ENCODE results near the gene RAI14.

DNA sequence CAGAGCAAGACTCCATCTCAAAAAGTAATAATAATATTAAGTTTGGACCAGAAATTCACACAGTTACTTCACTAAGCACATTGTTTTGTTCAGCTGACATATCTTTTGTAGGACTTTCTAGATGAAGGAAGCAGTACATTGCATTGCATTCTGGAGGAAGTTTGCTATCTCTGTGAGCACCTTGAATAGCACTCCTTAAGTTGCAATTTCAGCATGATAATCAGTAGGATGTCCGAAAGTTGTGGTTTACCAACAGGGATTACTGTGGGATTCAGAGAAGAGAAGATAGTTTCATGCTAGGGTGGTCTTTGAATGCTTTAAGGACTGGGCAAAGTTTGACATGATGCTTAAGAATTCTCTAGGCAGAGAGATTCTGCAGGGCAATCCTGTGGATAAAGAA lies 164.5 kb downstream of the RAI14 start:
- TF ChIP-seq, protein P1, sequence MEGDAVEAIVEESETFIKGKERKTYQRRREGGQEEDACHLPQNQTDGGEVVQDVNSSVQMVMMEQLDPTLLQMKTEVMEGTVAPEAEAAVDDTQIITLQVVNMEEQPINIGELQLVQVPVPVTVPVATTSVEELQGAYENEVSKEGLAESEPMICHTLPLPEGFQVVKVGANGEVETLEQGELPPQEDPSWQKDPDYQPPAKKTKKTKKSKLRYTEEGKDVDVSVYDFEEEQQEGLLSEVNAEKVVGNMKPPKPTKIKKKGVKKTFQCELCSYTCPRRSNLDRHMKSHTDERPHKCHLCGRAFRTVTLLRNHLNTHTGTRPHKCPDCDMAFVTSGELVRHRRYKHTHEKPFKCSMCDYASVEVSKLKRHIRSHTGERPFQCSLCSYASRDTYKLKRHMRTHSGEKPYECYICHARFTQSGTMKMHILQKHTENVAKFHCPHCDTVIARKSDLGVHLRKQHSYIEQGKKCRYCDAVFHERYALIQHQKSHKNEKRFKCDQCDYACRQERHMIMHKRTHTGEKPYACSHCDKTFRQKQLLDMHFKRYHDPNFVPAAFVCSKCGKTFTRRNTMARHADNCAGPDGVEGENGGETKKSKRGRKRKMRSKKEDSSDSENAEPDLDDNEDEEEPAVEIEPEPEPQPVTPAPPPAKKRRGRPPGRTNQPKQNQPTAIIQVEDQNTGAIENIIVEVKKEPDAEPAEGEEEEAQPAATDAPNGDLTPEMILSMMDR (conservative IDR thresholded peaks at IDR 0.05) = no peak
- TF ChIP-seq ZFX (IDR thresholded peaks at IDR 0.05) = no peak

Measured in C4-2B (cell line).